SK-N-MC (cell line): ENCODE results near the gene P4HB.

Experiments used
- DNase-seq: peaks from one replicate; pipeline ENCODE4 v3.0.0-alpha.2; 2011; ENCODE audit warnings: low read depth, low spot score
- H3K27ac ChIP-seq: fragments of 200-600 bp; sonication (generic); 2 replicates; pipeline ENCODE4 v1.5.1; 2016; ENCODE audit warnings: mixed run types
- H3K36me3 ChIP-seq: fragments of 200-600 bp; sonication (generic); 2 replicates; pipeline ENCODE4 v1.6.1; 2017; ENCODE audit warnings: antibody characterized with exemption, low read length, mixed read lengths; ENCODE audit not compliant: insufficient read depth
- H3K4me3 ChIP-seq: fragments of 200-600 bp; sonication (generic); 2 replicates; pipeline ENCODE4 v1.5.1; 2016
- H3K9ac ChIP-seq: fragments of 200-600 bp; sonication (generic); 2 replicates; pipeline ENCODE4 v1.8.0; 2017; ENCODE audit warnings: mixed run types, mixed read lengths; ENCODE audit not compliant: insufficient read length
- H3K9me3 ChIP-seq: fragments of 200-600 bp; sonication (generic); 2 replicates; pipeline ENCODE4 v1.6.1; 2017; ENCODE audit warnings: low read depth, mild to moderate bottlenecking, antibody characterized with exemption, low read length, moderate library complexity, mixed read lengths
- EZH2 ChIP-seq: fragments of 200-600 bp; sonication (generic); IDR thresholded peaks from one replicate; pipeline ENCODE4 v1.6.1; 2017; ENCODE audit warnings: antibody characterized with exemption
- FOXP2 ChIP-seq: optimal IDR thresholded peaks from 2 replicates; pipeline ENCODE3; 2011; ENCODE audit warnings: mild to moderate bottlenecking, moderate library complexity; ENCODE audit not compliant: insufficient read depth; ENCODE audit errors: extremely low read length, control extremely low read depth
- POLR2AphosphoS5 ChIP-seq: IDR thresholded peaks from 2 replicates; pipeline ENCODE4 v1.6.1; 2012; ENCODE audit warnings: mild to moderate bottlenecking, low read depth, low read length, borderline replicate concordance

The P4HB gene

GRCh38 chr17:81810892-81811704 lies 49.2 kb downstream of the P4HB start:
- no peak for DNase-seq
- no peaks in the 10 kb centered on the region for H3K36me3 ChIP-seq
- no peak overlapping the region for H3K4me3 ChIP-seq

DNA sequence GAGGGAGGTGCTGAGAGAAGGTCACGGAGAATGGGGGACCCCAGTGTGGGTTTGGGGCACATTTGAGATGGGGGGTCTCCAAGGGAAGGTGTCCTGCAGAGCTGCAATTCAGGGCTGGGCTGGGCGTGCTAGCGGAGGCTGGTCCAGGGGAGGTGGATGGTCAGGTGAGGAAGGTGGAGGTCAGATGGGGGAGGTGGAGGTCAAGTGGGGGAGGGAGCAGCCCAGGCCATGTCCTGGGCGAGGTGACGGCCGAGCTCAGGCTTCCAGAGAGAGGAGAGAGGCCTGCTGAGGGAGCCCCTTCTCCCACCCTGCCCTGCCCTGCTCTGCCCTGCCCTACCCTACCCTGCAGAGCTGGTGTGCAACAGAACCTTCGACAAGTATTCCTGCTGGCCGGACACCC lies 49.9 kb downstream of the P4HB start:
- no peak overlapping the region for H3K27ac ChIP-seq
- no peak overlapping the region for H3K4me3 ChIP-seq
- no peak for DNase-seq
- no peak overlapping the region for H3K9ac ChIP-seq
- no peaks in the 10 kb centered on the region for H3K9me3 ChIP-seq
- H3K36me3 ChIP-seq = no peaks in the 10 kb centered on the region
- TF ChIP-seq FOXP2 = no peak
- no peak for TF ChIP-seq EZH2
- TF ChIP-seq POLR2AphosphoS5 = no peak

More at GRCh38 chr17:81810892-81811704, 49.2 kb downstream of the P4HB start:
- Histone ChIP-seq H3K9me3 (no peaks in the 10 kb centered on the region), H3K27ac (no peak overlapping the region), H3K9ac (no peak overlapping the region)
- TF ChIP-seq POLR2AphosphoS5 = no peak

GRCh38 chr17:81809556-81809998 lies 50.8 kb downstream of the P4HB start:
- no peak for TF ChIP-seq POLR2AphosphoS5
- no peak for TF ChIP-seq EZH2
- TF ChIP-seq FOXP2 = no peak
- H3K36me3 ChIP-seq = no peaks in the 10 kb centered on the region
- H3K9ac ChIP-seq = no peak overlapping the region
- DNase-seq = no peak
- H3K27ac ChIP-seq = no peak overlapping the region
- no peaks in the 10 kb centered on the region for H3K9me3 ChIP-seq
- no peak overlapping the region for H3K4me3 ChIP-seq

DNA sequence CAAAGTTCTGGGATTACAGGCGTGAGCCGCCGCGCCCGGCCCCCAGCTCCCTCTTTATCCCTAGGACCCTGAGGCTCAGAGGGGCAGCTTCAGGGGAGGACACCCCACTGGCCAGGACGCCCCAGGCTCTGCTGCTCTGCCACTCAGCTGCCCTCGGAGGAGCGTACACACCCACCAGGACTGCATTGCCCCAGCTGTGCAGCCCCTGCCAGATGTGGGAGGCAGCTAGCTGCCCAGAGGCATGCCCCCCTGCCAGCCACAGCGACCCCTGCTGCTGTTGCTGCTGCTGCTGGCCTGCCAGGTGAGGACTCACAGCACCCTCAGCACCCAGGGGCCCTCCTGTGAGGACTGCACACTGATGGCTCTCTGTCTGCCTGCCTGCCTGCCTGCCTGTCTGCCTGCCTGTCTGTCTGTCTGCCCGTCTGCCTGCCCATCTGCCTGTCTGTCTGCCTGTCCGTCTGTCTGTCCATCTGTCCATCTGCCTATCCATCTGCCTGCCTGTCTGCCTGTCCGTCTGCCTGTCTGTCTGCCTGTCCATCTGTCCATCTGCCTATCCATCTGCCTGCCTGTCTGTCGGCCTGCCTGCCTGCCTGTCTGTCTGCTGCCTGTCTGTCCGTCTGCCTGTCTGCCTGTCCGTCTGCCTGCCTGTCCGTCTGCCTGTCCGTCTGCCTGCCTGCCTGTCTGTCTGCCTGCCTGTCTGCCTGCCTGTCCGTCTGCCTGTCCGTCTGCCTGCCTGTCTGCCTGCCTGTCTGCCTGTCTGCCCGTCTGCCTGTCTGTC lies 51.4 kb downstream of the P4HB start:
- H3K4me3 ChIP-seq = no peak overlapping the region
- no peaks in the 10 kb centered on the region for H3K9me3 ChIP-seq
- H3K9ac ChIP-seq = no peak overlapping the region
- no peak for DNase-seq
- TF ChIP-seq POLR2AphosphoS5 (no peak), FOXP2 (no peak), EZH2 (no peak)
- H3K27ac ChIP-seq = no peak overlapping the region
- no peaks in the 10 kb centered on the region for H3K36me3 ChIP-seq

DNA sequence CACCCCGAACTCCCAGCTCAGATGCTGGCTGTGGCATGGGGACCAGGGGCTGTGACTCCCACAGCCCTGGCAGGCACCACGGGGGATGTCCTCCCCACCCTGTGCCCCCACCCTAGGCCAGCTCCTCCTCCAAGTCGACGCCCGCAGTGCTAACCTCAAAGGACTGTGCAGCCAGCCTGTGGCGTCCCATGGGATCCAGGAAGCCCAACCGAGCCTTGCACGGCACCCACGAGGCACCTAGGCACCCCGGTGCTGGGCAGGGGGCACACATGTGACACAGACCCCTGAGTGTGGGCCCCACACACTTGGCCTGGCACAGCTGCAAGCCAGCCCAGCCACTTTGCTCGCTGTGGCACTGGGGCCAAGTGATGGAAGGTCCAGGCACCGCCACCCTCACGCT lies 52.5 kb downstream of the P4HB start:
- Histone ChIP-seq H3K36me3 (no peaks in the 10 kb centered on the region), H3K9me3 (no peaks in the 10 kb centered on the region), H3K27ac (no peak overlapping the region), H3K4me3 (no peak overlapping the region), H3K9ac (no peak overlapping the region)
- DNase-seq = no peak
- TF ChIP-seq POLR2AphosphoS5 = no peak

DNA sequence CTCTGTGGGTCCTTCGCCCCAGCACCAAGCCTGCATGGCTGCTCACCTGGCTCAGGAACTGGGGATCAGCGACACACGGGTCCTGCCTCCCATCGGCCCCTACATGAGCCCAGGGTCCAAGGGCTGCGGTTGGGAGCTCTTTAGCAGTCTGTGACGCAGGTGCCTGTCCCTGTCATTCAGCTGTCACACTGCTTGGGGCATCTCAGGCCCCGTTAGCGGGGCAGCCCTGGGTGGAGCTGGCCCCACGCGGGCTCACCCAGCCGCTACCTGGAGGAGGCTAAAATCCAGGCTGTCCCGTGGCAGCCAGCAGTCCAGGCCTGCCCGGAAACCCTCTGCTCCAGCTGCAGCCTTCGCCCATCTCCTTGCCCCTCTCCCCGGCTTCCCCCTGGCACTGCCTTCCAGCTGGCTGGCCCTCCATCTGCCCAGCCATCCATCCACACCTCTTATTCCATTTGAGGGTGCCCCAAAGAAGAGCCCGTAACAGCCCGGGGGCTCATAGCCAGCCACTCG lies 53.1 kb downstream of the P4HB start:
- Histone ChIP-seq H3K9me3 (no peaks in the 10 kb centered on the region), H3K36me3 (no peaks in the 10 kb centered on the region), H3K4me3 (no peak overlapping the region), H3K9ac (no peak overlapping the region), H3K27ac (no peak overlapping the region)
- TF ChIP-seq FOXP2 (no peak), POLR2AphosphoS5 (no peak), EZH2 (no peak)
- no peak for DNase-seq

DNA sequence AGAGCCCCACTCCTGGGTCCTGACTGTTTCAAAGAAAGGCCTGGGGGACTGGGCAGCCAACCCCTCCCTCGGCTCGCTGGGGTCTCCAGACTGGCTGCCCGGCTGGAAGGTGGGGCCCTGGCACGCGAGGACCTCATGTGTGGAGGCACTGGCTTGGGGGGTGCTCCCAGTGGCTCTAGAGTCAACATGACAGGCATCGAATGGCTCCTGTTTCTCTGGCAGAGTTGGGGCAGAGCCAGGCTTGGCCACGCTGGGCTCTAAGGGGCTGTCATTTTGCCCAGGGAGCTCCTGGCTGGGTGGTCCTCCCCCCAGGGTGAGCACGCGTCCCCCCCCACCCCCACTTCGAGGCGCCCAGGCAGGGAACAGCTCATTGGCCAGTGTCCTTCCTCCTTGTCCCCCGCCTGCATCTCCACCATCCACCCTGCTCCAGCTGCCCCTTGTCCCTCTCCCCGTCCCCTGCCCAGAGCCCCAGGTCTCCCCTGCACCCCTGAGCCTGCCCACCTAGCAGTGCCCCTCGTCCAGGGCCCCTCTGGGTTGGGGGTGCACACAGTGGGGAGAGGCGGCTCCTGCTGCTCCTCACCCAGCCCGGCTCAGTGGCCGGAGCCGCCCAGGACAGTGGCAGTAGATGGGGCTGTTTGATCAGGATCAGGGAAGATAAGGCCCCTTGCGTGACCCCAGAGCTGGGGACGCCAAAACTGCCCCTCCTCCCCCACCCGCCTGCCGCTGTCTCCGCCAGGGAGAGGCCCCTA lies 53.7 kb downstream of the P4HB start:
- no peaks in the 10 kb centered on the region for H3K9me3 ChIP-seq
- H3K9ac ChIP-seq = no peak overlapping the region
- DNase-seq = no peak
- no peaks in the 10 kb centered on the region for H3K36me3 ChIP-seq
- no peak overlapping the region for H3K27ac ChIP-seq
- TF ChIP-seq FOXP2 (no peak), POLR2AphosphoS5 (no peak), EZH2 (no peak)
- no peak overlapping the region for H3K4me3 ChIP-seq
